H1 (cell line): ENCODE results near the gene OTUD5. TPM values are rescaled to one million over a fixed set of nuclear protein-coding genes. Genes with fewer than 3 reads are reported as not detected.
A peak's percentile ranks its signal among the peaks of the same experiment; 100 is the strongest.

Experiments used
- CTCF ChIA-PET: fragments of 300-600 bp; sonication (Branson Sonifier 250); formaldehyde crosslinking; loops from one replicate; lab custom pipeline; 2021; ENCODE audit not compliant: partially characterized antibody; lab: Charles Lee
- POLR2A ChIA-PET: fragments of 300-600 bp; sonication (Branson Sonifier 250); formaldehyde crosslinking; loops from one replicate; lab custom pipeline; 2021; ENCODE audit warnings: inconsistent platforms; ENCODE audit not compliant: partially characterized antibody; lab: Charles Lee
- DNase-seq, 2 experiments: peaks; one replicate each; pipeline versions ENCODE4 v3.0.0 to v3.0.0-alpha.2; 2010 to 2022; ENCODE audit warnings: low spot score in 2 of 2, low read depth in 1 of 2, mixed read lengths in 1 of 2
- FAIRE-seq: peaks from 2 replicates; lab custom pipeline; 2011; peaks lifted over from hg19 to GRCh38; lab: Jason Lieb, UNC
- H2AFZ ChIP-seq: 2 replicates; pipeline ENCODE4 v1.8.1; 2012; ENCODE audit warnings: low read length, inconsistent platforms
- H2AK5ac ChIP-seq: 2 replicates; pipeline ENCODE4 v1.6.1; 2013; ENCODE audit warnings: low read depth, low read length
- H2BK120ac ChIP-seq: replicated peaks from 2 replicates; pipeline ENCODE3; 2013; ENCODE audit warnings: low read depth, low read length, inconsistent platforms
- H2BK12ac ChIP-seq: 2 replicates; pipeline ENCODE4 v1.6.1; 2013; ENCODE audit warnings: low read depth, low read length
- H2BK15ac ChIP-seq: 2 replicates; pipeline ENCODE4 v1.6.1; 2013; ENCODE audit warnings: low read length
- H2BK20ac ChIP-seq: 2 replicates; pipeline ENCODE4 v1.6.1; 2013; ENCODE audit warnings: low read length
- H2BK5ac ChIP-seq: 2 replicates; pipeline ENCODE4 v1.6.1; 2013; ENCODE audit warnings: low read depth, low read length
- H3K14ac ChIP-seq: 2 replicates; pipeline ENCODE4 v1.6.1; 2013; ENCODE audit warnings: inconsistent platforms; ENCODE audit not compliant: insufficient read length
- H3K18ac ChIP-seq: 2 replicates; pipeline ENCODE4 v1.6.1; 2013; ENCODE audit warnings: low read length; ENCODE audit errors: extremely low read depth
- H3K23ac ChIP-seq: 2 replicates; pipeline ENCODE4 v1.6.1; 2013; ENCODE audit warnings: inconsistent platforms; ENCODE audit not compliant: insufficient read length
- H3K23me2 ChIP-seq: 2 replicates; pipeline ENCODE4 v1.6.1; 2013; ENCODE audit warnings: low read depth, low read length
- H3K27ac ChIP-seq: 2 replicates; pipeline ENCODE4 v1.6.1; 2011; ENCODE audit warnings: low read depth, low read length, inconsistent platforms
- H3K27me3 ChIP-seq, 4 experiments: replicated peaks in 1 of 4; 1 replicate in 1 of 4; 2 replicates in 3 of 4; pipeline versions ENCODE4 v1.6.1 to v1.8.1; 2011 to 2013; ENCODE audit warnings: low read length in 3 of 4, mild to moderate bottlenecking in 3 of 4, inconsistent platforms in 2 of 4, mixed read lengths in 2 of 4, moderate library complexity in 1 of 4; ENCODE audit not compliant: control insufficient read depth in 3 of 4, insufficient read depth in 3 of 4; ENCODE audit errors: extremely low read depth in 1 of 4
- H3K36me3 ChIP-seq, 4 experiments: 2 replicates each; pipeline versions ENCODE4 v1.6.1 to v1.8.1; 2011 to 2013; ENCODE audit warnings: mild to moderate bottlenecking in 4 of 4, low read length in 3 of 4, moderate library complexity in 2 of 4, control low read depth in 1 of 4, inconsistent platforms in 1 of 4; ENCODE audit not compliant: insufficient read depth in 4 of 4, control insufficient read depth in 2 of 4
- H3K4ac ChIP-seq: replicated peaks from 2 replicates; pipeline ENCODE3; 2013; ENCODE audit warnings: low read length, low read depth, mixed read lengths, inconsistent platforms; ENCODE audit not compliant: insufficient read length
- H3K4me1 ChIP-seq, 4 experiments: replicated peaks in 1 of 4; 1 replicate in 1 of 4; 2 replicates in 3 of 4; pipeline versions ENCODE4 v1.6.1 to v1.8.1; 2011 to 2013; ENCODE audit warnings: low read length in 3 of 4, inconsistent platforms in 2 of 4, mixed read lengths in 1 of 4; ENCODE audit not compliant: insufficient read depth in 4 of 4, control insufficient read depth in 3 of 4
- H3K4me2 ChIP-seq, 2 experiments: 2 replicates each; pipeline versions ENCODE4 v1.6.1 to v1.8.1; 2011 to 2013; ENCODE audit warnings: low read depth in 2 of 2, low read length in 2 of 2, control low read depth in 1 of 2, inconsistent platforms in 1 of 2, mild to moderate bottlenecking in 1 of 2; ENCODE audit not compliant: insufficient read depth in 1 of 2
- H3K4me3 ChIP-seq, 4 experiments: fragments of 200-600, 300-600 bp in 1 of 4; sonication (generic), shearing (Covaris generic), sonication (Bioruptor Twin) in 1 of 4; 2 replicates each; pipeline versions ENCODE4 v1.5.1 to v1.8.1; 2011 to 2016; ENCODE audit warnings: low read length in 4 of 4, low read depth in 3 of 4, control low read depth in 2 of 4, inconsistent platforms in 2 of 4, mild to moderate bottlenecking in 2 of 4, mixed read lengths in 1 of 4, moderate library complexity in 1 of 4; ENCODE audit not compliant: insufficient read depth in 2 of 4; ENCODE audit errors: extremely low read depth in 1 of 4
- H3K56ac ChIP-seq: replicated peaks from 2 replicates; pipeline ENCODE3; 2013; ENCODE audit warnings: low read depth, mild to moderate bottlenecking, mixed read lengths, low read length, inconsistent platforms; ENCODE audit not compliant: insufficient read length
- H3K79me1 ChIP-seq: 2 replicates; pipeline ENCODE4 v1.6.1; 2013; ENCODE audit warnings: low read depth, low read length, control low read depth
- H3K79me2 ChIP-seq, 2 experiments: 2 replicates each; pipeline versions ENCODE4 v1.6.1 to v1.8.1; 2012 to 2013; ENCODE audit warnings: low read length in 2 of 2, mild to moderate bottlenecking in 2 of 2, inconsistent platforms in 1 of 2; ENCODE audit not compliant: insufficient read depth in 2 of 2, control insufficient read depth in 1 of 2
- H3K9ac ChIP-seq, 4 experiments: replicated peaks in 1 of 4; 1 replicate in 1 of 4; 2 replicates in 3 of 4; pipeline versions ENCODE4 v1.6.1 to v1.8.1; 2011 to 2013; ENCODE audit warnings: low read depth in 3 of 4, low read length in 3 of 4, control low read depth in 2 of 4, mild to moderate bottlenecking in 2 of 4, moderate library complexity in 2 of 4, inconsistent platforms in 1 of 4; ENCODE audit errors: extremely low read depth in 1 of 4
- H3K9me3 ChIP-seq, 2 experiments: 2 replicates each; pipeline versions ENCODE4 v1.6.1 to v1.8.1; 2012 to 2013; ENCODE audit warnings: mild to moderate bottlenecking in 2 of 2, moderate library complexity in 2 of 2, control low read depth in 1 of 2, inconsistent platforms in 1 of 2, low read depth in 1 of 2, low read length in 1 of 2, mixed read lengths in 1 of 2; ENCODE audit not compliant: insufficient read depth in 2 of 2
- H4K20me1 ChIP-seq, 2 experiments: replicated peaks in 1 of 2; 2 replicates each; pipeline versions ENCODE3 to v1.8.1; 2011 to 2013; ENCODE audit warnings: inconsistent platforms in 2 of 2, low read length in 2 of 2, mild to moderate bottlenecking in 1 of 2; ENCODE audit not compliant: insufficient read depth in 2 of 2, control insufficient read depth in 1 of 2
- H4K5ac ChIP-seq: 2 replicates; pipeline ENCODE4 v1.6.1; 2013; ENCODE audit warnings: low read length, low read depth, mixed read lengths, inconsistent platforms; ENCODE audit not compliant: insufficient read length
- H4K8ac ChIP-seq: 2 replicates; pipeline ENCODE4 v1.8.0; 2013; ENCODE audit warnings: mild to moderate bottlenecking, moderate library complexity, low read length, inconsistent platforms; ENCODE audit not compliant: insufficient read depth; ENCODE audit errors: extremely low read depth
- H4K91ac ChIP-seq: replicated peaks from 2 replicates; pipeline ENCODE3; 2013; ENCODE audit warnings: low read length, mixed read lengths, inconsistent platforms; ENCODE audit not compliant: insufficient read length
- RNF2 ChIP-seq: fragments of 200-900, 300-1000 bp; sonication (generic); IDR thresholded peaks from 2 replicates; pipeline ENCODE4 v1.7.1; 2016; ENCODE audit warnings: borderline replicate concordance, low read depth, mild to moderate bottlenecking, antibody characterized with exemption, low read length; ENCODE audit not compliant: poor library complexity, severe bottlenecking; ENCODE audit errors: missing control alignments
- SIN3A ChIP-seq, 2 experiments: IDR thresholded peaks in 1 of 2; conservative IDR thresholded peaks in 1 of 2; 2 replicates each; pipeline ENCODE4 v1.6.1; 2011 to 2012; ENCODE audit warnings: low read length in 2 of 2, improper control_type of control experiment in 1 of 2, low read depth in 1 of 2, mild to moderate bottlenecking in 1 of 2
- WGBS, 2 experiments: shearing (Covaris generic) in 1 of 2; methylation state at CpG; one replicate each; pipeline versions ENCODE4 v1.1.6 to v1.1.7; 2013 to 2015; ENCODE audit warnings: low lambda C conversion rate in 2 of 2, mixed read lengths in 2 of 2, inconsistent platforms in 1 of 2, low coverage in 1 of 2, missing lambda C conversion rate in 1 of 2; ENCODE audit not compliant: insufficient replicate concordance in 2 of 2, insufficient coverage in 1 of 2, insufficient read length in 1 of 2; ENCODE audit errors: extremely low coverage in 1 of 2, missing lambda C conversion rate in 1 of 2; 5-methylcytosine and 5-hydroxymethylcytosine counted together
- polyA plus RNA-seq, 7 experiments: library from polyadenylated mRNA; depleted of rRNA in 3 of 7; stranded (reverse) in 5 of 7; unstranded in 2 of 7; fragments of >200 nt in 5 of 7; fragments of 200-250 nt in 2 of 7; gene quantifications; 1 replicate in 5 of 7; 2 replicates in 1 of 7; 4 replicates in 1 of 7; pipeline versions ENCODE4 v1.2.1 to v1.2.3, GENCODE V29; 2011 to 2013; ENCODE audit warnings: missing spikeins in 2 of 7, mixed read lengths in 2 of 7
- total RNA-seq: library from RNA; stranded (reverse); fragmentation: NEBNext Ultra II Directional; extraction: Animal tissue kit (Norgen Biotek cat#: 25700); gene quantifications from 2 replicates; pipeline ENCODE4 v1.2.1, GENCODE V29; 2021

Gene OTUD5
- total and polyA plus RNA-seq, 2 of the 8 experiments (the other 6 are each of a cell fraction or from before 2014, with no cell fraction given), result 46.3 to 53.5 TPM

GRCh38 chrX:48896611-48897011, 60.8 kb downstream of the OTUD5 start:
- Histone ChIP-seq H3K4ac (no peak overlapping the region), H3K23me2 (peaks cover 8% of the 10 kb centered on the region), H3K9ac (peak overlapping the region in 3 of 4 experiments; percentile 42 to 87 (median 44); a peak in 4 of 7 replicates), H2BK15ac (no peak overlapping the region), H2AK5ac (no peak overlapping the region), H2BK5ac (no peak overlapping the region), H3K23ac (no peak overlapping the region), H2AFZ (no peak overlapping the region), H3K18ac (no peak overlapping the region), H2BK12ac (no peak overlapping the region), H3K27ac (peak overlapping the region; percentile 95; the same call in 1 of the 2 replicates), H3K79me2 (peaks cover 0 to 24% of the 10 kb centered on the region in 2 experiments; a peak in 2 of 4 replicates), H3K4me3 (peak overlapping the region; percentile 78 to 94 (median 82)), H4K20me1 (peaks cover 7 to 8% of the 10 kb centered on the region in 2 experiments), H3K4me1 (peaks cover 2 to 4% (median 3%) of the 10 kb centered on the region in 4 experiments; a peak in 3 of 7 replicates), H4K8ac (no peak overlapping the region), H3K4me2 (peak overlapping the region; percentile 85 to 94), H4K5ac (no peak overlapping the region), H3K56ac (no peak overlapping the region), H3K27me3 (no peaks in the 10 kb centered on the region), H2BK20ac (no peak overlapping the region), H3K36me3 (peaks cover 4 to 13% (median 9%) of the 10 kb centered on the region in 4 experiments; a peak in 6 of 8 replicates), H4K91ac (no peak overlapping the region), H3K9me3 (no peaks in the 10 kb centered on the region), H3K14ac (no peak overlapping the region), H3K79me1 (no peaks in the 10 kb centered on the region; the same call in 1 of the 2 replicates), H2BK120ac (no peak overlapping the region)
- ChIA-PET CTCF (interaction anchor here (0.6 kb wide), 1 partner anchor 133 kb away, joined by 4 read pairs; no protein-coding TSS in a partner anchor), POLR2A (interaction anchor here (0.6 to 4.7 kb wide), 9 partner anchors 13 to 738 kb away, joined by 3 to 49 read pairs (median 8); partner anchors contain the start of genes KCND1, PCSK1N and SLC35A2)
- DNase-seq (no peak), FAIRE-seq (no peak)
- no peak for TF ChIP-seq RNF2
- TF ChIP-seq SIN3A (conservative IDR thresholded peaks at IDR 0.05 in 1 of 2, IDR thresholded peaks at IDR 0.05 in 1 of 2; ENCODE audit: low read depth in 1 of 2, low read length in 2 of 2), result 0 out of 4 replicates have a peak, but pooled peaks of 1 of the 2 experiments have one; percentile 28
- WGBS, 2 experiments, result 51% methylated on average over 9 of the region's 9 CpGs; no CpG with 5 or more reads in 1 of the 2 experiments
